ENCODE results near the gene DLG5. TPM values are rescaled to one million over a fixed set of nuclear protein-coding genes. Genes with fewer than 3 reads are reported as not detected.

Gene DLG5
- total and polyA plus RNA-seq, 9 of the 15 experiments (the other 6 are each of a cell fraction or from before 2014, with no cell fraction given) = 1.4 to 26.8 (median 11.2) TPM

GRCh38 chr10:77835669-77836086, 90.9 kb downstream of the DLG5 start:
- Histone ChIP-seq H3K9ac (ENCODE audit: insufficient read depth in 1 of 2, low read depth in 2 of 2, low read length in 2 of 2) (peak overlapping the region; percentile 71 to 89; a peak in 3 of 4 replicates), H3K27ac (ENCODE audit: extremely low read depth, low read depth, low read length) (peak overlapping the region; percentile 93), H3K79me2 (ENCODE audit: control insufficient read depth, insufficient read depth, low read length) (no peaks in the 10 kb centered on the region; the same call in 2 of the 3 replicates), H3K27me3 (ENCODE audit: control insufficient read depth in 2 of 2, insufficient read depth in 2 of 2, low read length in 2 of 2) (no peaks in the 10 kb centered on the region), H4K20me1 (replicated peaks; ENCODE audit: control insufficient read depth, insufficient read depth, low read length) (no peaks in the 10 kb centered on the region), H3K9me3 (replicated peaks; ENCODE audit: control insufficient read depth, insufficient read depth, low read depth, low read length) (no peaks in the 10 kb centered on the region), H3K4me2 (ENCODE audit: insufficient read depth, low read length) (peak overlapping the region; percentile 76), H3K4me1 (replicated peaks in 1 of 2; ENCODE audit: control insufficient read depth in 2 of 2, insufficient read depth in 2 of 2, low read length in 2 of 2) (peaks cover 21 to 31% of the 10 kb centered on the region in 2 experiments), H2AFZ (ENCODE audit: low read depth, low read length) (0 out of 2 replicates have a peak overlapping the region, but pooled peaks have one; percentile 93), H3K9me1 (ENCODE audit: control insufficient read depth, insufficient read depth, low read length) (no peaks in the 10 kb centered on the region), H3K36me3 (ENCODE audit: control insufficient read depth, insufficient read depth, low read length) (peaks cover 55% of the 10 kb centered on the region), H3K4me3 (no peak overlapping the region)
- DNase-seq (ENCODE audit: extremely low read depth in 1 of 4, low spot score in 3 of 4) (no peak), FAIRE-seq (no peak), ATAC-seq (0 out of 3 replicates have a peak, but pooled peaks have one; percentile 1)
- WGBS (ENCODE audit: insufficient coverage, low coverage, missing lambda C conversion rate) = 87% methylated on average over 14 of the region's 14 CpGs
- CTCF ChIA-PET (ENCODE audit: low intra/inter-chr PET ratio) = no interaction called here
- POLR2A ChIA-PET = interaction anchor here (0.6 to 1.1 kb wide), 7 partner anchors 9 to 145 kb away, joined by 3 to 4 read pairs (median 3); no protein-coding TSS in a partner anchor
- intact Hi-C loops (cut with micrococcal nuclease) (loop anchor here (2.0 to 5.0 kb wide), 2 partner anchors 71 to 663 kb away; no protein-coding TSS in a partner anchor), in situ Hi-C loops (cut with MboI) (no loop called here)
- BruUV-seq (replicated peaks) = no TSS peak
- TF ChIP-seq TEAD2 (tag; IDR thresholded peaks at IDR 0.05) (no peak), ZC3H11A (IDR thresholded peaks at IDR 0.05; ENCODE audit: low read depth, low read length) (no peak), ELF2 (CRISPR knock-in tag; IDR thresholded peaks at IDR 0.05) (no peak), PKNOX1 (IDR thresholded peaks at IDR 0.05) (no peak), PCBP2 (IDR thresholded peaks at IDR 0.05; ENCODE audit: low read depth, low read length, poor library complexity, severe bottlenecking) (no peak), ZNF717 (CRISPR knock-in tag; IDR thresholded peaks at IDR 0.05) (no peak), CHD1 (IDR thresholded peaks at IDR 0.05; ENCODE audit: low read length) (no peak), ZNF124 (CRISPR knock-in tag; IDR thresholded peaks at IDR 0.05) (no peak), TRIM25 (IDR thresholded peaks at IDR 0.05; ENCODE audit: borderline replicate concordance) (no peak), MNT (conservative IDR thresholded peaks at IDR 0.05) (no peak), ZNF217 (CRISPR knock-in tag; IDR thresholded peaks at IDR 0.05) (no peak), NBN (IDR thresholded peaks at IDR 0.05; ENCODE audit: low read depth) (no peak), SMAD1 (IDR thresholded peaks at IDR 0.05; ENCODE audit: low read depth, low read length, partially characterized antibody) (no peak), ZNF699 (CRISPR knock-in tag; IDR thresholded peaks at IDR 0.05; ENCODE audit: insufficient replicate concordance) (no peak)
- TF ChIP-seq, protein P1, sequence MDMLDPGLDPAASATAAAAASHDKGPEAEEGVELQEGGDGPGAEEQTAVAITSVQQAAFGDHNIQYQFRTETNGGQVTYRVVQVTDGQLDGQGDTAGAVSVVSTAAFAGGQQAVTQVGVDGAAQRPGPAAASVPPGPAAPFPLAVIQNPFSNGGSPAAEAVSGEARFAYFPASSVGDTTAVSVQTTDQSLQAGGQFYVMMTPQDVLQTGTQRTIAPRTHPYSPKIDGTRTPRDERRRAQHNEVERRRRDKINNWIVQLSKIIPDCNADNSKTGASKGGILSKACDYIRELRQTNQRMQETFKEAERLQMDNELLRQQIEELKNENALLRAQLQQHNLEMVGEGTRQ (CRISPR knock-in tag; IDR thresholded peaks at IDR 0.05) = no peak
